Upper lobe of left lung (tissue), 6 donors: ENCODE results near the gene RIC8A. TPM values are rescaled to one million over a fixed set of nuclear protein-coding genes. Genes with fewer than 3 reads are reported as not detected.
"Not testable (repeated sequence)": the region's sequence is repeated elsewhere in the genome, so short reads cannot be mapped to it uniquely, and the experiment has no call there.

Experiments
- ATAC-seq, 2 donors: fragments of 200-7000 bp; cut with Tn5 transposase; one replicate each; pipeline ENCODE4 v1.9.1; 2022; ENCODE audit warnings: mild to moderate bottlenecking in 2 of 2, moderate library complexity in 2 of 2; ENCODE audit not compliant: low FRiP score in 2 of 2
- DNase-seq, 2 donors: peaks; one replicate each; pipeline ENCODE4 v3.0.0-alpha.2; 2019 to 2020
- H3K27ac ChIP-seq, 4 donors: fragments of 200-600 bp; sonication (generic); one replicate each; pipeline ENCODE4 v1.5.1; 2016 to 2019
- H3K27me3 ChIP-seq, 4 donors: fragments of 200-600 bp; sonication (generic); one replicate each; pipeline ENCODE4 v1.5.1; 2017 to 2019
- H3K36me3 ChIP-seq, 4 donors: fragments of 200-600 bp; sonication (generic); one replicate each; pipeline ENCODE4 v1.5.1; 2016 to 2019
- H3K4me1 ChIP-seq, 4 donors: fragments of 200-600 bp; sonication (generic); one replicate each; pipeline ENCODE4 v1.5.1; 2018 to 2019
- H3K4me3 ChIP-seq, 4 donors: fragments of 200-600 bp; sonication (generic); one replicate each; pipeline ENCODE4 v1.5.1; 2017 to 2019; ENCODE audit warnings: mild to moderate bottlenecking in 2 of 4, moderate library complexity in 1 of 4
- H3K9me3 ChIP-seq, 4 donors: fragments of 200-600 bp; sonication (generic); one replicate each; pipeline ENCODE4 v1.5.1; 2018 to 2019
- CTCF ChIP-seq, 6 experiments: fragments of 450-650 bp in 4 of 6; fragments of 200-600 bp in 2 of 6; sonication (generic) in 2 of 6; IDR thresholded peaks; one replicate each; pipeline ENCODE4 v1.5.1; 2016 to 2019; ENCODE audit warnings: antibody characterized with exemption in 6 of 6
- EP300 ChIP-seq, 4 donors: sonication (generic); formaldehyde crosslinking; IDR thresholded peaks; one replicate each; pipeline ENCODE4 v1.5.1; 2017; ENCODE audit warnings: antibody characterized with exemption in 4 of 4, control low read depth in 2 of 4
- POLR2A ChIP-seq, 4 donors: fragments of 450-650 bp; IDR thresholded peaks; one replicate each; pipeline ENCODE4 v1.5.1; 2016 to 2017; ENCODE audit warnings: antibody characterized with exemption in 4 of 4, mild to moderate bottlenecking in 2 of 4
- POLR2AphosphoS5 ChIP-seq, 2 donors: sonication (generic); formaldehyde crosslinking; IDR thresholded peaks; one replicate each; pipeline ENCODE4 v1.5.1; 2017; ENCODE audit warnings: antibody characterized with exemption in 2 of 2
- WGBS, 2 donors: methylation state at CpG; one replicate each; pipeline ENCODE4 v1.1.5; 2017 to 2018; 5-methylcytosine and 5-hydroxymethylcytosine counted together
- total RNA-seq, 6 donors: library from RNA; depleted of rRNA in 4 of 6; stranded (reverse); fragments of >200 nt in 4 of 6; gene quantifications; one replicate each; pipeline versions ENCODE4 v1.1.0 to v1.2.1, GENCODE V29; 2016 to 2021
- donor health status: DM: no; HTN: no; CAD: no; lungs with moderate emphysema.
- donor health status: DM: no; HTN: yes; CAD: no; lungs with severe emphysema.

The RIC8A gene
- total RNA-seq, 6 donors from 2014 or later: 65.9 to 135 (median 105) TPM

GRCh38 chr11:235997-236773, 28.7 kb downstream of the RIC8A start, which contains the start of gene SIRT3:
Gene SIRT3, minus strand, starts transcription at chr11:236342. Its CDS starts 14 bp downstream, at chr11:236328.
- Histone ChIP-seq H3K27me3 (no peaks in the 10 kb centered on the region), H3K4me1 (peaks cover 21 to 31% (median 23%) of the 10 kb centered on the region in 4 donors), H3K27ac (peak within 1 kb of the TSS; percentile 92 to 97 (median 96)), H3K4me3 (peak within 1 kb of the TSS; percentile 80 to 98 (median 89)), H3K36me3 (peaks cover 0 to 18% (median 5%) of the 10 kb centered on the region in 4 donors), H3K9me3 (no peaks in the 10 kb centered on the region)
- ATAC-seq (peak; percentile 94 to 96), DNase-seq (peak; percentile 89 to 97)
- TF ChIP-seq POLR2A (IDR thresholded peaks at IDR 0.05) (peak in 3 of 4 donors; percentile 23 to 69 (median 58)), CTCF (IDR thresholded peaks at IDR 0.05) (peak in 5 of 6 experiments; percentile 19 to 52 (median 27)), POLR2AphosphoS5 (IDR thresholded peaks at IDR 0.05) (peak; percentile 35 to 37), EP300 (IDR thresholded peaks at IDR 0.05) (no peak)
- 0% methylated on average over 7 to 28 of the region's 70 CpGs for WGBS, 2 donors

- TF ChIP-seq EP300 (IDR thresholded peaks at IDR 0.05): no peak
- TF ChIP-seq POLR2AphosphoS5 (IDR thresholded peaks at IDR 0.05): peak; percentile 86 to 87
- TF ChIP-seq POLR2A (IDR thresholded peaks at IDR 0.05): peak in 3 of 4 donors; percentile 66 to 78 (median 75)
- peak in 2 of 6 experiments; percentile 22 to 29 for TF ChIP-seq CTCF (IDR thresholded peaks at IDR 0.05)
These were observed 29.6 kb downstream of the RIC8A start, which contains the start of gene PSMD13 for GRCh38 chr11:236774-237767. Gene PSMD13, plus strand, starts transcription at chr11:236976. Its CDS starts 74 bp downstream, at chr11:237050.

GRCh38 chr11:238346-238745, 30.8 kb downstream of the RIC8A start:
- WGBS, 2 donors: 87 to 91% methylated on average over 7 of the region's 7 CpGs
- ATAC-seq, H3K4me3 ChIP-seq, H3K27me3 ChIP-seq, DNase-seq, H3K27ac ChIP-seq, H3K9me3 ChIP-seq: not testable (repeated sequence)
- Histone ChIP-seq H3K36me3 (peaks cover 0 to 38% (median 14%) of the 10 kb centered on the region in 4 donors), H3K4me1 (peaks cover 21 to 31% (median 23%) of the 10 kb centered on the region in 4 donors)

More at GRCh38 chr11:236774-237767, 29.6 kb downstream of the RIC8A start, which contains the start of gene PSMD13:
- peak; percentile 97 to 98 for ATAC-seq
- H3K9me3 ChIP-seq: no peaks in the 10 kb centered on the region
- peak within 1 kb of the TSS; percentile 80 to 98 (median 89) for H3K4me3 ChIP-seq
- H3K4me1 ChIP-seq: peaks cover 21 to 31% (median 23%) of the 10 kb centered on the region in 4 donors
- H3K27me3 ChIP-seq: no peaks in the 10 kb centered on the region
- peak; percentile 89 to 98 for DNase-seq
- H3K27ac ChIP-seq: peak within 1 kb of the TSS; percentile 92 to 97 (median 96)
- peaks cover 0 to 27% (median 8%) of the 10 kb centered on the region in 4 donors for H3K36me3 ChIP-seq
- WGBS, 2 donors: 2 to 3% methylated on average over 28 to 51 of the region's 62 CpGs

GRCh38 chr11:240315-240714, 32.8 kb downstream of the RIC8A start:
- ATAC-seq (no peak), DNase-seq (no peak)
- Histone ChIP-seq H3K27me3 (no peaks in the 10 kb centered on the region), H3K9me3 (no peaks in the 10 kb centered on the region), H3K27ac (no peak overlapping the region), H3K4me1 (peaks cover 16 to 25% (median 18%) of the 10 kb centered on the region in 4 donors), H3K36me3 (peaks cover 6 to 58% (median 28%) of the 10 kb centered on the region in 4 donors), H3K4me3 (no peak overlapping the region)
- WGBS, 2 donors: 60 to 63% methylated on average over 1 of the region's 1 CpG
- TF ChIP-seq EP300 (IDR thresholded peaks at IDR 0.05) (no peak), CTCF (IDR thresholded peaks at IDR 0.05) (no peak), POLR2AphosphoS5 (IDR thresholded peaks at IDR 0.05) (no peak), POLR2A (IDR thresholded peaks at IDR 0.05) (no peak)
